HepG2 (cell line): ENCODE data around the gene GPRIN1. TPM values are rescaled to one million over a fixed set of nuclear protein-coding genes. Genes with fewer than 3 reads are reported as not detected.

Experiments used
- ATF7 ChIP-seq, 2 experiments: fragments of 450-650 bp in 1 of 2; sonication (generic) in 1 of 2; formaldehyde crosslinking in 1 of 2; IDR thresholded peaks; 2 replicates each; pipeline versions ENCODE4 v1.4.0 to v1.6.1; 2016 to 2020; ENCODE audit warnings: antibody characterized with exemption in 1 of 2, mild to moderate bottlenecking in 1 of 2, missing genetic modification reagents in 1 of 2
- CREM ChIP-seq, 2 experiments: sonication (generic) in 1 of 2; formaldehyde crosslinking in 1 of 2; IDR thresholded peaks; 2 replicates each; pipeline versions ENCODE4 v1.4.0 to v1.6.1; 2016 to 2020; ENCODE audit warnings: antibody characterized with exemption in 1 of 2, mild to moderate bottlenecking in 1 of 2, missing genetic modification reagents in 1 of 2
- FIP1L1 ChIP-seq: fragments of 200-400 bp; formaldehyde crosslinking; IDR thresholded peaks from 2 replicates; pipeline ENCODE4 v1.6.1; 2018; ENCODE audit warnings: low read depth, mild to moderate bottlenecking, low read length, moderate library complexity, borderline replicate concordance; ENCODE audit not compliant: insufficient read depth
- FOXA1 ChIP-seq, 2 experiments: fragments of 450-650 bp in 1 of 2; sonication (generic) in 1 of 2; formaldehyde crosslinking in 1 of 2; IDR thresholded peaks; 2 replicates each; pipeline versions ENCODE4 v1.4.0 to v1.6.1; 2016 to 2020; ENCODE audit warnings: missing genetic modification reagents in 1 of 2
- IRX3 ChIP-seq: sonication (generic); formaldehyde crosslinking; IDR thresholded peaks from 2 replicates; pipeline ENCODE4 v1.8.1; 2023; ENCODE audit warnings: mild to moderate bottlenecking, low read depth, missing genetic modification reagents, borderline replicate concordance
- KIAA2018 ChIP-seq: sonication (generic); formaldehyde crosslinking; IDR thresholded peaks from 2 replicates; pipeline ENCODE4 v1.5.0; 2020; ENCODE audit warnings: mild to moderate bottlenecking, missing genetic modification reagents, borderline replicate concordance
- KLF16 ChIP-seq, 2 experiments: sonication (generic) in 1 of 2; formaldehyde crosslinking in 1 of 2; IDR thresholded peaks; 2 replicates each; pipeline versions ENCODE4 v1.6.1 to v1.8.0; 2016 to 2023; ENCODE audit warnings: missing genetic modification reagents in 2 of 2, missing compliant biosample characterization in 1 of 2
- KMT2B ChIP-seq: IDR thresholded peaks from 2 replicates; pipeline ENCODE4 v1.6.1; 2016; ENCODE audit warnings: missing genetic modification reagents, missing compliant biosample characterization
- MAFF ChIP-seq: IDR thresholded peaks from 2 replicates; pipeline ENCODE4 v1.6.1; 2011; ENCODE audit warnings: low read depth, low read length, improper control_type of control experiment
- NR2C2 ChIP-seq: sonication (generic); formaldehyde crosslinking; IDR thresholded peaks from 2 replicates; pipeline ENCODE4 v1.4.0; 2020; ENCODE audit warnings: missing genetic modification reagents, mild to moderate bottlenecking, moderate library complexity, borderline replicate concordance
- PHF20 ChIP-seq: sonication (generic); formaldehyde crosslinking; IDR thresholded peaks from 2 replicates; pipeline ENCODE4 v1.5.0; 2020; ENCODE audit warnings: mild to moderate bottlenecking, missing genetic modification reagents
- RAD21 ChIP-seq: fragments of 450-650 bp; formaldehyde crosslinking; IDR thresholded peaks from 2 replicates; pipeline ENCODE4 v1.5.0; 2020; ENCODE audit warnings: mild to moderate bottlenecking
- RBM39 ChIP-seq: fragments of 200-400 bp; formaldehyde crosslinking; IDR thresholded peaks from one replicate; pipeline ENCODE4 v1.6.1; 2018; ENCODE audit warnings: antibody characterized with exemption, mild to moderate bottlenecking, low read depth, low read length; ENCODE audit not compliant: poor library complexity, severe bottlenecking
- SAP130 ChIP-seq: IDR thresholded peaks from 2 replicates; pipeline ENCODE4 v1.6.1; 2016; ENCODE audit warnings: low read depth
- SETDB1 ChIP-seq: sonication (generic); formaldehyde crosslinking; IDR thresholded peaks from 2 replicates; pipeline ENCODE4 v1.5.1; 2020; ENCODE audit warnings: missing genetic modification reagents, mild to moderate bottlenecking, borderline replicate concordance
- SKI ChIP-seq: fragments of 450-650 bp; IDR thresholded peaks from one replicate; pipeline ENCODE4 v1.6.1; 2018; ENCODE audit warnings: mild to moderate bottlenecking; ENCODE audit not compliant: partially characterized antibody
- SMARCC2 ChIP-seq: fragments of 450-650 bp; IDR thresholded peaks from 2 replicates; pipeline ENCODE4 v1.6.1; 2017; ENCODE audit warnings: antibody characterized with exemption, mild to moderate bottlenecking
- SPEN ChIP-seq: sonication (generic); formaldehyde crosslinking; IDR thresholded peaks from 2 replicates; pipeline ENCODE4 v1.5.1; 2020; ENCODE audit warnings: low read depth, mild to moderate bottlenecking, missing genetic modification reagents
- ZBTB21 ChIP-seq: sonication (generic); formaldehyde crosslinking; IDR thresholded peaks from 2 replicates; pipeline ENCODE4 v1.4.0; 2020; ENCODE audit warnings: missing genetic modification reagents
- ZFY ChIP-seq: sonication (generic); formaldehyde crosslinking; IDR thresholded peaks from 2 replicates; pipeline ENCODE4 v1.4.0; 2020; ENCODE audit warnings: missing genetic modification reagents
- ZNF143 ChIP-seq: sonication (generic); formaldehyde crosslinking; IDR thresholded peaks from 2 replicates; pipeline ENCODE4 v1.4.0; 2020; ENCODE audit warnings: missing genetic modification reagents
- ZNF749 ChIP-seq: sonication (generic); formaldehyde crosslinking; IDR thresholded peaks from 2 replicates; pipeline ENCODE4 v1.8.0; 2022; ENCODE audit warnings: mild to moderate bottlenecking, missing genetic modification reagents, moderate library complexity, borderline replicate concordance
- polyA plus RNA-seq, 8 experiments: library from polyadenylated mRNA; depleted of rRNA in 3 of 8; stranded (reverse) in 7 of 8; unstranded in 1 of 8; fragments of >200 nt; fragmentation: Illumina TruSeq in 4 of 8; extraction: Trizol in 4 of 8; gene quantifications; 2 replicates each; pipeline versions ENCODE4 v1.2.1 to v1.2.3, GENCODE V29; 2011 to 2016; ENCODE audit warnings: low read depth in 4 of 8, missing spikeins in 1 of 8, mixed read lengths in 1 of 8; ENCODE audit not compliant: insufficient read depth in 1 of 8
- total RNA-seq, 5 experiments: library from RNA; depleted of rRNA; stranded (reverse); fragments of >200 nt; fragmentation: Illumina TruSeq; extraction: Trizol; gene quantifications; 2 replicates each; pipeline ENCODE4 v1.2.3, GENCODE V29; 2016; ENCODE audit warnings: low read depth in 1 of 5

Gene GPRIN1
- total and polyA plus RNA-seq, 2 of the 13 experiments (the other 11 are each of a cell fraction or from before 2014, with no cell fraction given): 0.32 to 2.0 TPM

- TF ChIP-seq ZNF749 (CRISPR knock-in tag) (no peak), SMARCC2 (no peak), ZBTB21 (CRISPR knock-in tag) (no peak), KLF16 (CRISPR knock-in tag; IDR thresholded peaks at IDR 0.05) (peak in 1 of 2 experiments; percentile 53; a peak in 1 of 4 replicates), IRX3 (CRISPR knock-in tag) (no peak), RAD21 (CRISPR knock-in tag) (peak; percentile 33; the same call in 1 of the 2 replicates), FIP1L1 (no peak), ZFY (CRISPR knock-in tag) (peak; percentile 84), MAFF (no peak), FOXA1 (IDR thresholded peaks at IDR 0.05) (no peak), FOXA1 (CRISPR knock-in tag; IDR thresholded peaks at IDR 0.05) (peak; percentile 4; the same call in 1 of the 2 replicates), CREM (IDR thresholded peaks at IDR 0.05) (no peak), CREM (CRISPR knock-in tag; IDR thresholded peaks at IDR 0.05) (no peak), KMT2B (CRISPR knock-in tag) (no peak), RBM39 (peak; percentile 71), SAP130 (CRISPR knock-in tag) (peak; percentile 59), ZNF143 (CRISPR knock-in tag) (peak; percentile 54; the same call in 1 of the 2 replicates), PHF20 (CRISPR knock-in tag) (peak; percentile 49; the same call in 1 of the 2 replicates), ATF7 (IDR thresholded peaks at IDR 0.05) (no peak), ATF7 (CRISPR knock-in tag; IDR thresholded peaks at IDR 0.05) (no peak), NR2C2 (CRISPR knock-in tag) (peak; percentile 45; the same call in 1 of the 2 replicates), SPEN (CRISPR knock-in tag) (peak; percentile 7; the same call in 1 of the 2 replicates), SKI (peak; percentile 41), SETDB1 (CRISPR knock-in tag) (no peak), KIAA2018 (CRISPR knock-in tag) (no peak)
Measured at GRCh38 chr5:176647030-176647842, 37.3 kb upstream of the GPRIN1 start, which contains the start of gene TSPAN17 (continued).
